Heart left ventricle (tissue), 16 donors: Measurements from ENCODE around the gene PRELID3B. TPM values are rescaled to one million over a fixed set of nuclear protein-coding genes. Genes with fewer than 3 reads are reported as not detected.
A peak's percentile ranks its signal among the peaks of the same experiment; 100 is the strongest.

Source experiments
- ATAC-seq, 4 donors: fragments of 200-7000 bp; cut with Tn5 transposase; one replicate each; pipeline ENCODE4 v1.9.1; 2020 to 2022; ENCODE audit warnings: moderate library complexity in 4 of 4, mild to moderate bottlenecking in 3 of 4, moderate number of reproducible peaks in 1 of 4
- DNase-seq, 5 donors: peaks; one replicate each; pipeline ENCODE4 v3.0.0-alpha.2; 2020
- H3K27ac ChIP-seq, 12 donors: fragments of 200-600 bp; sonication (generic) in 4 of 12; one replicate each; pipeline versions ENCODE4 v1.5.0 to v1.8.0; 2016 to 2022; ENCODE audit warnings: mild to moderate bottlenecking in 2 of 12
- H3K27me3 ChIP-seq, 9 donors: fragments of 200-600 bp; sonication (generic) in 2 of 9; one replicate each; pipeline versions ENCODE4 v1.5.1 to v1.8.0; 2016 to 2022; ENCODE audit warnings: mild to moderate bottlenecking in 3 of 9
- H3K36me3 ChIP-seq, 9 donors: fragments of 200-600 bp; sonication (generic) in 2 of 9; one replicate each; pipeline versions ENCODE4 v1.5.0 to v1.8.0; 2018 to 2022; ENCODE audit warnings: mild to moderate bottlenecking in 2 of 9
- H3K4me1 ChIP-seq, 12 donors: fragments of 200-600 bp; sonication (generic) in 4 of 12; one replicate each; pipeline versions ENCODE4 v1.5.0 to v1.8.0; 2016 to 2022; ENCODE audit warnings: mild to moderate bottlenecking in 3 of 12
- H3K4me3 ChIP-seq, 12 donors: fragments of 200-600 bp; sonication (generic) in 4 of 12; one replicate each; pipeline versions ENCODE4 v1.5.0 to v1.8.0; 2017 to 2022; ENCODE audit warnings: mild to moderate bottlenecking in 9 of 12, moderate library complexity in 4 of 12
- H3K9me3 ChIP-seq, 12 donors: fragments of 200-600 bp; sonication (generic) in 4 of 12; one replicate each; pipeline versions ENCODE4 v1.5.0 to v1.8.0; 2016 to 2022; ENCODE audit warnings: mild to moderate bottlenecking in 1 of 12
- CTCF ChIP-seq, 12 donors: fragments of 200-600 bp; sonication (generic) in 4 of 12; IDR thresholded peaks; one replicate each; pipeline versions ENCODE4 v1.5.0 to v1.8.0; 2018 to 2022; ENCODE audit warnings: antibody characterized with exemption in 12 of 12, mild to moderate bottlenecking in 5 of 12
- POLR2A ChIP-seq, 2 donors: fragments of 450-650 bp; IDR thresholded peaks; one replicate each; pipeline ENCODE4 v1.6.1; 2017; ENCODE audit warnings: antibody characterized with exemption in 2 of 2, mild to moderate bottlenecking in 2 of 2, moderate library complexity in 2 of 2
- WGBS, 4 donors: extraction: QIAGEN DNeasy Blood & Tissue Kit in 2 of 4; methylation state at CpG; one replicate each; pipeline versions ENCODE4 v1.1.5 to v1.1.7; 2013 to 2018; 5-methylcytosine and 5-hydroxymethylcytosine counted together
- intact Hi-C, 10 donors: fragments of 100-400 bp; cut with DNase I; formaldehyde crosslinking; loops; one replicate each; pipeline versions ENCODE4 v1.11.1 to v1.14.2; 2022
- polyA plus RNA-seq, 2 donors: library from polyadenylated mRNA; stranded (reverse); fragments of 200-250 nt; gene quantifications; one replicate each; pipeline ENCODE4 v1.2.3, GENCODE V29; 2013
- total RNA-seq, 9 donors: library from RNA; depleted of rRNA in 2 of 9; stranded (reverse); fragments of >200 nt in 2 of 9; fragmentation: NEBNext Ultra II Directional in 3 of 9; extraction: Animal tissue kit (Norgen Biotek cat#: 25700) in 3 of 9; gene quantifications; one replicate each; pipeline versions ENCODE4 v1.1.0 to v1.2.4, GENCODE V29; 2016 to 2023
- donor health status: ischemic (EF 13 %, LVEDD 7.1; RV severe dilation, severe dysfunction).
- donor health status: healthy with polysubstance abuse.
- donor health status: DM: no; HTN: yes; CAD: no.
- donor health status: DM: no; HTN: no; CAD: no.
- donor health status: ischemic (EF 25% LVEDD 6.9; RV normal size, moderate dysfunction).
- donor health status: ischemic (EF 25% LVEDD 5.7; RV mildly dilated, moderate dysfunction).
- donor health status: healthy.
- donor health status: DM: yes; HTN: yes; CAD: no.
- donor health status: ischemic (EF 35%, LVEDD 5.7; RV mildly dilated, moderate dysfunction).
- donor health status: nonischemic (EF 11% LVEDD 7.7; RV severe dilation, severe dysfunction).
- donor health status: DM: yes; HTN: yes; CAD: no.
- donor health status: PGD.
- donor health status: ischemic (EF 29% LVEDD 5.4; RV normal size, mild dysfunction).
- donor health status: nonischemic (EF 23%, LVEDD 6.1; RV moderate dilation, normal function).

The PRELID3B gene
- total and polyA plus RNA-seq, 11 donors, result 14.1 to 51.0 (median 43.2) TPM

- Histone ChIP-seq H3K27me3 (no peaks in the 10 kb centered on the region), H3K4me1 (peaks cover 0 to 20% (median 12%) of the 10 kb centered on the region in 12 donors), H3K9me3 (no peaks in the 10 kb centered on the region), H3K27ac (peak overlapping the region in 9 of 12 donors; percentile 7 to 67 (median 54)), H3K4me3 (peak overlapping the region in 6 of 12 donors; percentile 3 to 31 (median 19)), H3K36me3 (no peaks in the 10 kb centered on the region)
- ATAC-seq (peak in 2 of 4 donors; percentile 16 to 38), DNase-seq (no peak)
- 19 to 25% (median 22%) methylated on average over 4 of the region's 4 CpGs for WGBS, 4 donors
- TF ChIP-seq POLR2A (IDR thresholded peaks at IDR 0.05), result no peak
- TF ChIP-seq CTCF (IDR thresholded peaks at IDR 0.05), result no peak
- intact Hi-C loops, result no loop called here
These were observed 21.7 kb upstream of the PRELID3B start for GRCh38 chr20:59064214-59064722.

GRCh38 chr20:59063358-59064213 is 21.0 kb upstream of the PRELID3B start:
- H3K27me3 ChIP-seq, result no peaks in the 10 kb centered on the region
- ATAC-seq, result peak; percentile 73 to 99 (median 99)
- H3K9me3 ChIP-seq, result no peaks in the 10 kb centered on the region
- peak overlapping the region in 8 of 12 donors; percentile 2 to 31 (median 19) for H3K4me3 ChIP-seq
- 10 to 15% (median 13%) methylated on average over 22 of the region's 22 CpGs for WGBS, 4 donors
- no peaks in the 10 kb centered on the region for H3K36me3 ChIP-seq
- intact Hi-C loops, result no loop called here
- H3K4me1 ChIP-seq, result peaks cover 0 to 20% (median 12%) of the 10 kb centered on the region in 12 donors
- peak; percentile 44 to 82 (median 65) for DNase-seq
- peak overlapping the region in 10 of 12 donors; percentile 17 to 67 (median 58) for H3K27ac ChIP-seq
- TF ChIP-seq CTCF (IDR thresholded peaks at IDR 0.05) (no peak), POLR2A (IDR thresholded peaks at IDR 0.05) (no peak)

- intact Hi-C loops, result no loop called here
- DNase-seq (no peak), ATAC-seq (peak in 2 of 4 donors; percentile 41 to 50)
- TF ChIP-seq POLR2A (IDR thresholded peaks at IDR 0.05) (no peak), CTCF (IDR thresholded peaks at IDR 0.05) (no peak)
- peaks cover 0 to 20% (median 12%) of the 10 kb centered on the region in 12 donors for H3K4me1 ChIP-seq
- H3K27me3 ChIP-seq, result no peaks in the 10 kb centered on the region
- 61 to 68% (median 64%) methylated on average over 4 of the region's 4 CpGs for WGBS, 4 donors
- H3K36me3 ChIP-seq, result no peaks in the 10 kb centered on the region
- H3K4me3 ChIP-seq, result no peak overlapping the region
- H3K9me3 ChIP-seq, result peaks cover 0 to 1% (median 0%) of the 10 kb centered on the region in 12 donors
- H3K27ac ChIP-seq, result no peak overlapping the region
These were observed 19.5 kb upstream of the PRELID3B start for GRCh38 chr20:59062081-59062480.

- intact Hi-C loops, result loop anchor here in 4 of 10 donors (10.0 kb wide), 2 partner anchors 169 to 349 kb away; no protein-coding TSS in a partner anchor
- ATAC-seq, result no peak
- Histone ChIP-seq H3K27me3 (peaks cover 0 to 10% (median 0%) of the 10 kb centered on the region in 9 donors), H3K27ac (no peak overlapping the region), H3K9me3 (peaks cover 0 to 7% (median 0%) of the 10 kb centered on the region in 12 donors), H3K4me1 (no peaks in the 10 kb centered on the region), H3K4me3 (no peak overlapping the region), H3K36me3 (no peaks in the 10 kb centered on the region)
- WGBS, 4 donors, result 67 to 79% (median 72%) methylated on average over 7 of the region's 7 CpGs
- TF ChIP-seq POLR2A (IDR thresholded peaks at IDR 0.05) (no peak), CTCF (IDR thresholded peaks at IDR 0.05) (peak in 9 of 12 donors; percentile 30 to 63 (median 37))
- no peak for DNase-seq
These were observed 12.7 kb upstream of the PRELID3B start for GRCh38 chr20:59055302-59055701.
